Neural progenitor cell (in vitro differentiated cells): ENCODE measurements around the gene MRPS33.

Source experiments
- EZH2 ChIP-seq: fragments of 200-600 bp; sonication (generic); IDR thresholded peaks from 2 replicates; pipeline ENCODE4 v1.6.1; 2017; ENCODE audit warnings: antibody characterized with exemption, mild to moderate bottlenecking, moderate library complexity
- TF ChIP-seq, protein P1 (sequence below): fragments of 200-600 bp; sonication (generic); IDR thresholded peaks from 2 replicates; pipeline ENCODE4 v1.5.1; 2017; ENCODE audit warnings: antibody characterized with exemption, mild to moderate bottlenecking

DNA sequence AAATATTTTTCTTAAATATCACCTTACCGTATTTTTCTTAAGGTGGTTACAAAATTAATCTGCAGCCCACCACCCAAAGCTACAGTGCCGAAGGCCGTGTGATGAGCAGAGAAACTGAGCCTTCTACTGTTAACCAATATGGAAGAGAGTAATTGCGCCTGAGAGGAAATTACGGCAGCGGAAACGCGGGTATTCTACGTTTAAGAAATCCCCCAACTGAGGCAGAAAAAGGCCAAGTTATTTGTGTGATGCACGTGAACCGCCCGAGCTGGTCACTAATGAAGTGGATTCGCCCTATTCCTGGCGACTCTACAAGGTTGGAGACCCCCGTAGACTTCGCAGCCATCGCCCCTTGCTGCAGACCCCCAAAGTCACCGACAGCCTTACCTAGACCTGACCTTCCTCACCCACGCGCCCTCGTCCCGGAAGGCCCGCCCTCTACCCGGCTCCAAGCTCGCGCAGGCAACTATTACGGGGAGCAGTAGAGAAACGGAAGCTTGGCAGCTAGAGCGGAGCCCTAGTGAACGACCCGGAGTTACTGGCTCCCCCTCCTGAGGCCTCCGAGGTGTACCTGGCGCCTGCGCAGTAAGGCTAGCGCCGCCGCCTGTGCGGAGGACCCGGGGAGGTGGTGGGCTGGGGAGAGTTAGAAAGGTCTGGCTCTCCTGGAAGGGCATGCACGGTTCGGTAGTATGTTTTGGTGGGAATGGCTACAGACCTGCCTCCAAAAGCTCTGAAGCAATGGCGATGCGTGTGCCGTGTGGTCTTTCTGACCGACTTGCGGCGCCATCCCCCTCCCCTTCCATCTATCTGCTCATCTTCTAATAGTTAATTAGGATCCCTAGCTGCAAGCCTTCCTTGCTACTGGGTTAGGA, at the start of gene MRPS33:
- TF ChIP-seq, protein P1, sequence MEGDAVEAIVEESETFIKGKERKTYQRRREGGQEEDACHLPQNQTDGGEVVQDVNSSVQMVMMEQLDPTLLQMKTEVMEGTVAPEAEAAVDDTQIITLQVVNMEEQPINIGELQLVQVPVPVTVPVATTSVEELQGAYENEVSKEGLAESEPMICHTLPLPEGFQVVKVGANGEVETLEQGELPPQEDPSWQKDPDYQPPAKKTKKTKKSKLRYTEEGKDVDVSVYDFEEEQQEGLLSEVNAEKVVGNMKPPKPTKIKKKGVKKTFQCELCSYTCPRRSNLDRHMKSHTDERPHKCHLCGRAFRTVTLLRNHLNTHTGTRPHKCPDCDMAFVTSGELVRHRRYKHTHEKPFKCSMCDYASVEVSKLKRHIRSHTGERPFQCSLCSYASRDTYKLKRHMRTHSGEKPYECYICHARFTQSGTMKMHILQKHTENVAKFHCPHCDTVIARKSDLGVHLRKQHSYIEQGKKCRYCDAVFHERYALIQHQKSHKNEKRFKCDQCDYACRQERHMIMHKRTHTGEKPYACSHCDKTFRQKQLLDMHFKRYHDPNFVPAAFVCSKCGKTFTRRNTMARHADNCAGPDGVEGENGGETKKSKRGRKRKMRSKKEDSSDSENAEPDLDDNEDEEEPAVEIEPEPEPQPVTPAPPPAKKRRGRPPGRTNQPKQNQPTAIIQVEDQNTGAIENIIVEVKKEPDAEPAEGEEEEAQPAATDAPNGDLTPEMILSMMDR, result peak; percentile 77
- peak; percentile 43 for TF ChIP-seq EZH2
